Panc1 (cell line): ENCODE results near the gene GALNT13. TPM values are rescaled to one million over a fixed set of nuclear protein-coding genes. Genes with fewer than 3 reads are reported as not detected.

Experiments
- ATAC-seq: fragments of 200-7000 bp; cut with Tn5 transposase; 2 replicates; pipeline ENCODE4 v1.9.1; 2020; ENCODE audit warnings: mild to moderate bottlenecking, moderate library complexity
- BruUV-seq: library from RNA; stranded (reverse); fragments of 400-500 nt; replicated peaks from 2 replicates; lab custom pipeline; 2021; lab: Mats Ljungman, UMichigan
- CTCF ChIA-PET: fragments of 300-600 bp; sonication (Branson Sonifier 250); formaldehyde crosslinking; loops from one replicate; lab custom pipeline; 2022; ENCODE audit warnings: antibody characterized with exemption; lab: Charles Lee
- POLR2A ChIA-PET: fragments of 300-600 bp; sonication (Branson Sonifier 250); formaldehyde crosslinking; loops from one replicate; lab custom pipeline; 2022; ENCODE audit warnings: antibody characterized with exemption; lab: Charles Lee
- DNase-seq: peaks from one replicate; pipeline ENCODE4 v3.0.0-alpha.2; 2010; ENCODE audit warnings: low read depth, low spot score
- H3K27ac ChIP-seq: 2 replicates; pipeline ENCODE4 v1.5.1; 2011; ENCODE audit warnings: mild to moderate bottlenecking, low read length, inconsistent platforms
- H3K27me3 ChIP-seq: fragments of 200-500 bp; sonication (Bioruptor generic); 2 replicates; pipeline ENCODE4 v1.6.0; 2014; ENCODE audit warnings: low read length, inconsistent platforms; ENCODE audit not compliant: control insufficient read depth, insufficient read depth
- H3K36me3 ChIP-seq: fragments of 200-500 bp; sonication (Bioruptor generic); 2 replicates; pipeline ENCODE4 v1.5.1; 2014; ENCODE audit warnings: inconsistent platforms, mild to moderate bottlenecking, low read length, moderate library complexity; ENCODE audit not compliant: control insufficient read depth, insufficient read depth
- H3K4me1 ChIP-seq: 2 replicates; pipeline ENCODE4 v1.5.1; 2011; ENCODE audit warnings: inconsistent platforms, mild to moderate bottlenecking, low read length, moderate library complexity; ENCODE audit not compliant: control insufficient read depth, insufficient read depth
- H3K4me3 ChIP-seq, 2 experiments: 2 replicates each; pipeline ENCODE4 v1.5.1; 2011 to 2012; ENCODE audit warnings: low read depth in 2 of 2, low read length in 2 of 2, mild to moderate bottlenecking in 2 of 2, inconsistent platforms in 1 of 2, moderate library complexity in 1 of 2
- H3K9me3 ChIP-seq: fragments of 200-500 bp; sonication (Bioruptor generic); 2 replicates; pipeline ENCODE4 v1.5.1; 2014; ENCODE audit warnings: low read depth, mild to moderate bottlenecking, inconsistent platforms, low read length, moderate library complexity; ENCODE audit not compliant: control insufficient read depth, insufficient read depth
- CTCF ChIP-seq: fragments of 450-650 bp; IDR thresholded peaks from 2 replicates; pipeline ENCODE4 v1.5.1; 2017; ENCODE audit warnings: mild to moderate bottlenecking
- POLR2AphosphoS5 ChIP-seq: IDR thresholded peaks from 2 replicates; pipeline ENCODE4 v1.6.1; 2012; ENCODE audit warnings: mild to moderate bottlenecking, low read depth, low read length, moderate library complexity
- REST ChIP-seq, 2 experiments: IDR thresholded peaks; 2 replicates each; pipeline ENCODE4 v1.6.1; 2011 to 2012; ENCODE audit warnings: low read depth in 2 of 2, control low read depth in 1 of 2, low read length in 1 of 2, mild to moderate bottlenecking in 1 of 2, moderate library complexity in 1 of 2; ENCODE audit not compliant: insufficient read depth in 1 of 2
- SIN3A ChIP-seq: IDR thresholded peaks from 2 replicates; pipeline ENCODE4 v1.6.1; 2012; ENCODE audit warnings: low read depth, mild to moderate bottlenecking, low read length, moderate library complexity, borderline replicate concordance; ENCODE audit not compliant: insufficient read depth
- TCF7L2 ChIP-seq: IDR thresholded peaks from 2 replicates; pipeline ENCODE4 v1.6.1; 2011; ENCODE audit warnings: mild to moderate bottlenecking, low read depth, low read length, inconsistent platforms
- in situ Hi-C: cut with HindIII; loops from 2 replicates; pipeline ENCODE4 v1.10.0; 2016; ENCODE audit warnings: low sequenced_read_pairs, low pct_unique_long_range_greater_than_20kb
- intact Hi-C: fragments of 100-400 bp; cut with micrococcal nuclease; formaldehyde crosslinking; loops from one replicate; pipeline ENCODE4 v1.10.0; 2022; ENCODE audit not compliant: unreplicated experiment
- total RNA-seq: library from RNA; stranded (reverse); gene quantifications from one replicate; pipeline ENCODE4 v1.2.1, GENCODE V29; 2021; ENCODE audit not compliant: unreplicated experiment

Gene GALNT13
- total RNA-seq, 1 experiment from 2014 or later, result not detected

- BruUV-seq, result no TSS peak
- Histone ChIP-seq H3K4me1 (no peaks in the 10 kb centered on the region), H3K36me3 (no peaks in the 10 kb centered on the region), H3K27ac (no peak overlapping the region), H3K27me3 (no peaks in the 10 kb centered on the region), H3K9me3 (no peaks in the 10 kb centered on the region), H3K4me3 (no peak overlapping the region)
- ATAC-seq (no peak), DNase-seq (no peak)
- ChIA-PET CTCF (no interaction called here), POLR2A (no interaction called here)
- TF ChIP-seq POLR2AphosphoS5, result no peak
- TF ChIP-seq REST (IDR thresholded peaks at IDR 0.05; ENCODE audit: insufficient read depth in 1 of 2, low read depth in 2 of 2, low read length in 1 of 2), result no peak
- TF ChIP-seq TCF7L2, result no peak
- TF ChIP-seq CTCF, result no peak
- TF ChIP-seq SIN3A, result no peak
- intact Hi-C loops (no loop called here), in situ Hi-C loops (no loop called here)
These were observed 41.2 kb downstream of the GALNT13 start for GRCh38 chr2:153912798-153913396.

GRCh38 chr2:153917570-153917969, 45.8 kb downstream of the GALNT13 start:
- H3K4me3 ChIP-seq, result no peak overlapping the region
- CTCF ChIA-PET, result no interaction called here
- DNase-seq (no peak), ATAC-seq (no peak)
- no peaks in the 10 kb centered on the region for H3K36me3 ChIP-seq
- no peaks in the 10 kb centered on the region for H3K4me1 ChIP-seq
- POLR2A ChIA-PET, result no interaction called here
- in situ Hi-C loops (no loop called here), intact Hi-C loops (no loop called here)
- no peaks in the 10 kb centered on the region for H3K9me3 ChIP-seq
- TF ChIP-seq POLR2AphosphoS5 (no peak), SIN3A (no peak), REST (IDR thresholded peaks at IDR 0.05; ENCODE audit: insufficient read depth in 1 of 2, low read depth in 2 of 2, low read length in 1 of 2) (no peak), CTCF (no peak), TCF7L2 (no peak)
- BruUV-seq, result no TSS peak
- H3K27ac ChIP-seq, result no peak overlapping the region
- H3K27me3 ChIP-seq, result no peaks in the 10 kb centered on the region
